G401 (cell line): ENCODE data around the gene IVD. TPM values are rescaled to one million over a fixed set of nuclear protein-coding genes. Genes with fewer than 3 reads are reported as not detected.

Experiments used
- DNase-seq: peaks from one replicate; pipeline ENCODE4 v3.0.0-alpha.2; 2015; ENCODE audit warnings: low spot score
- in situ Hi-C: cut with HindIII; loops from 2 replicates; pipeline ENCODE4 v1.10.0; 2016; ENCODE audit warnings: low sequenced_read_pairs, mixed read lengths
- total RNA-seq: library from RNA; depleted of rRNA; stranded (reverse); fragments of >200 nt; shearing (Covaris generic); gene quantifications from 2 replicates; pipeline ENCODE4 v1.2.3, GENCODE V29; 2014

The IVD gene
- total RNA-seq, 1 experiment from 2014 or later, result 91.8 TPM

GRCh38 chr15:40369474-40369869 lies 36.1 kb upstream of the IVD start:
- DNase-seq, result no peak
- in situ Hi-C loops, result no loop called here

GRCh38 chr15:40369971-40370370 lies 35.6 kb upstream of the IVD start:
- in situ Hi-C loops, result no loop called here

GRCh38 chr15:40372981-40373380 lies 32.6 kb upstream of the IVD start:
- DNase-seq, result no peak
- in situ Hi-C loops, result no loop called here

More at GRCh38 chr15:40369971-40370370, 35.6 kb upstream of the IVD start:
- DNase-seq, result no peak

GRCh38 chr15:40377606-40378005 lies 28.0 kb upstream of the IVD start:
- DNase-seq, result no peak
- in situ Hi-C loops, result no loop called here

- no peak for DNase-seq
- in situ Hi-C loops, result no loop called here
These were observed 26.2 kb upstream of the IVD start for GRCh38 chr15:40379374-40379773.

- in situ Hi-C loops, result no loop called here
- DNase-seq, result peak; percentile 36
These were observed 25.7 kb upstream of the IVD start for GRCh38 chr15:40379853-40380252.

GRCh38 chr15:40380636-40381035 lies 25.0 kb upstream of the IVD start:
- no peak for DNase-seq
- in situ Hi-C loops, result no loop called here

- in situ Hi-C loops, result no loop called here
- DNase-seq, result no peak
These were observed 23.6 kb upstream of the IVD start for GRCh38 chr15:40381818-40382529.

- DNase-seq, result peak; percentile 97
- in situ Hi-C loops, result no loop called here
These were observed 22.8 kb upstream of the IVD start, which contains the start of gene KNSTRN for GRCh38 chr15:40382580-40383456. TSS of gene KNSTRN (plus strand) at chr15:40382721. CDS start at chr15:40382836, 115 bp downstream.

GRCh38 chr15:40386480-40386879 lies 19.1 kb upstream of the IVD start:
- in situ Hi-C loops, result no loop called here
- DNase-seq, result no peak

- no peak for DNase-seq
- in situ Hi-C loops, result no loop called here
These were observed 16.4 kb upstream of the IVD start for GRCh38 chr15:40388941-40389823.

- DNase-seq, result no peak
- in situ Hi-C loops, result no loop called here
These were observed 15.6 kb upstream of the IVD start for GRCh38 chr15:40389824-40390595.

GRCh38 chr15:40392986-40393948 lies 12.3 kb upstream of the IVD start:
- DNase-seq, result no peak
- in situ Hi-C loops, result no loop called here

- DNase-seq, result no peak
- in situ Hi-C loops, result no loop called here
These were observed 7.7 kb upstream of the IVD start for GRCh38 chr15:40397688-40398412.

GRCh38 chr15:40398413-40398873 lies 7.2 kb upstream of the IVD start:
- in situ Hi-C loops, result no loop called here

GRCh38 chr15:40399370-40399769 lies 6.2 kb upstream of the IVD start:
- in situ Hi-C loops, result no loop called here
- no peak for DNase-seq

More at GRCh38 chr15:40398413-40398873, 7.2 kb upstream of the IVD start:
- DNase-seq, result no peak
